B cell (primary cell): ENCODE data around the gene MAP7.

Source experiments
- EZH2 ChIP-seq: IDR thresholded peaks from 2 replicates; pipeline ENCODE4 v1.6.1; 2012; ENCODE audit warnings: borderline replicate concordance, low read depth, mild to moderate bottlenecking, moderate library complexity, low read length; ENCODE audit not compliant: insufficient read depth, poor library complexity, severe bottlenecking
- TF ChIP-seq, protein P1 (sequence below): fragments of 200-600 bp; IDR thresholded peaks from one replicate; pipeline ENCODE4 v1.8.0; 2022; ENCODE audit warnings: antibody characterized with exemption, mild to moderate bottlenecking

DNA sequence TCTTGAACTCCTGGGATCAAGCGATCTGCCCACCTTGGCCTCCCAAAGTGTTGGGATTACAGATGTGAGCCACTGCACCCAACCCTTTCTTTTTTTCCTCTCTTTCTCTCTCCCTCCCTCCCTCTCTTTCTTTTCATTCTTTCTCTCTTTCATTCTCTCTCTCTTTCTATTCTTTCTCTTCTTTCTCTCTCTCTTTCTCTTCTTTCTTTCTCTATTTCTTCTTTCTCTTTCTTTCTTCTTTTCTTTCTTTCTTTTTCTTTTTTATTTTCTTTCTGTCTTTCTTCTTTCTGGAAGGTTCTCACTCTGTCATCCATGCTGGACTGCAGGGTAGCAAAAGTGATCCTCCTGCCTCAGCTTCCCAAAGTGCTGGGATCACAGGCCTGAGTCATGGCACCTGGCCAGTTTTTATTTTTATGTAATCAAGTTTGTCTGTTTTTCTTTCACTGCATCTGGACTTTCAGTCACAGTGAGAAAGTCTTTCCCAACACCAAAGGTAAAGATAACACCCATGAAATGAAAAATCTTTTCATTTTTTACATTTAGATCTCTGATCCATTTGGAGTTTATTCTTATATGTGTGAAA is 240.4 kb downstream of the MAP7 start:
- TF ChIP-seq, protein P1, sequence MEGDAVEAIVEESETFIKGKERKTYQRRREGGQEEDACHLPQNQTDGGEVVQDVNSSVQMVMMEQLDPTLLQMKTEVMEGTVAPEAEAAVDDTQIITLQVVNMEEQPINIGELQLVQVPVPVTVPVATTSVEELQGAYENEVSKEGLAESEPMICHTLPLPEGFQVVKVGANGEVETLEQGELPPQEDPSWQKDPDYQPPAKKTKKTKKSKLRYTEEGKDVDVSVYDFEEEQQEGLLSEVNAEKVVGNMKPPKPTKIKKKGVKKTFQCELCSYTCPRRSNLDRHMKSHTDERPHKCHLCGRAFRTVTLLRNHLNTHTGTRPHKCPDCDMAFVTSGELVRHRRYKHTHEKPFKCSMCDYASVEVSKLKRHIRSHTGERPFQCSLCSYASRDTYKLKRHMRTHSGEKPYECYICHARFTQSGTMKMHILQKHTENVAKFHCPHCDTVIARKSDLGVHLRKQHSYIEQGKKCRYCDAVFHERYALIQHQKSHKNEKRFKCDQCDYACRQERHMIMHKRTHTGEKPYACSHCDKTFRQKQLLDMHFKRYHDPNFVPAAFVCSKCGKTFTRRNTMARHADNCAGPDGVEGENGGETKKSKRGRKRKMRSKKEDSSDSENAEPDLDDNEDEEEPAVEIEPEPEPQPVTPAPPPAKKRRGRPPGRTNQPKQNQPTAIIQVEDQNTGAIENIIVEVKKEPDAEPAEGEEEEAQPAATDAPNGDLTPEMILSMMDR, result peak; percentile 34
- no peak for TF ChIP-seq EZH2
